ENCODE data around the gene CAPN1.
"Not testable (repeated sequence)": the region's sequence is repeated elsewhere in the genome, so short reads cannot be mapped to it uniquely, and the experiment has no call there.

The CAPN1 gene

GRCh38 chr11:65160643-65161042 is 21.1 kb upstream of the CAPN1 start:
- no peak for DNase-seq

GRCh38 chr11:65163684-65164083 is 18.0 kb upstream of the CAPN1 start:
- no peak for DNase-seq

- no peak for DNase-seq
Observed at GRCh38 chr11:65165410-65166317, 16.1 kb upstream of the CAPN1 start.

- DNase-seq: no peak
Observed at GRCh38 chr11:65166893-65167292, 14.8 kb upstream of the CAPN1 start.

- no peak for DNase-seq
Observed at GRCh38 chr11:65167656-65168055, 14.1 kb upstream of the CAPN1 start.

GRCh38 chr11:65169164-65169641 is 12.5 kb upstream of the CAPN1 start:
- DNase-seq: no peak

- DNase-seq: no peak
Observed at GRCh38 chr11:65170058-65170534, 11.6 kb upstream of the CAPN1 start, which contains the start of gene SPDYC. TSS of gene SPDYC (plus strand) at chr11:65170233. CDS start at chr11:65171358, 1,125 bp downstream.

- no peak for DNase-seq
Observed at GRCh38 chr11:65172600-65172999, 9.1 kb upstream of the CAPN1 start.

GRCh38 chr11:65174571-65175010 is 7.1 kb upstream of the CAPN1 start:
- not testable (repeated sequence) for DNase-seq

GRCh38 chr11:65180877-65181568 is 705 bp upstream of the CAPN1 start:
- peak; percentile 12 for DNase-seq

GRCh38 chr11:65182258-65183170 is 786 bp downstream of the CAPN1 start:
- DNase-seq: no peak

- DNase-seq: no peak
Observed at GRCh38 chr11:65183201-65183891, 1.6 kb downstream of the CAPN1 start.

GRCh38 chr11:65184146-65184545 is 2.4 kb downstream of the CAPN1 start:
- no peak for DNase-seq

- DNase-seq: no peak
Observed at GRCh38 chr11:65185171-65185570, 3.4 kb downstream of the CAPN1 start.

- DNase-seq: no peak
Observed at GRCh38 chr11:65185869-65186341, 4.2 kb downstream of the CAPN1 start.

- no peak for DNase-seq
Observed at GRCh38 chr11:65186701-65187100, 5.0 kb downstream of the CAPN1 start.

GRCh38 chr11:65187146-65187675 is 5.5 kb downstream of the CAPN1 start:
- no peak for DNase-seq

GRCh38 chr11:65187971-65188461 is 6.3 kb downstream of the CAPN1 start:
- DNase-seq: no peak

- no peak for DNase-seq
Observed at GRCh38 chr11:65188486-65188885, 6.8 kb downstream of the CAPN1 start.

GRCh38 chr11:65189191-65189590 is 7.5 kb downstream of the CAPN1 start:
- no peak for DNase-seq

- DNase-seq: no peak
Observed at GRCh38 chr11:65194564-65194963, 12.8 kb downstream of the CAPN1 start.
